Raji (cell line): Measurements from ENCODE around the gene GPD2.

Experiments used
- POLR2A ChIP-seq: IDR thresholded peaks from 2 replicates; pipeline ENCODE4 v1.6.1; 2011; ENCODE audit warnings: low read depth, low read length, control low read depth; ENCODE audit not compliant: insufficient read depth

The GPD2 gene

DNA sequence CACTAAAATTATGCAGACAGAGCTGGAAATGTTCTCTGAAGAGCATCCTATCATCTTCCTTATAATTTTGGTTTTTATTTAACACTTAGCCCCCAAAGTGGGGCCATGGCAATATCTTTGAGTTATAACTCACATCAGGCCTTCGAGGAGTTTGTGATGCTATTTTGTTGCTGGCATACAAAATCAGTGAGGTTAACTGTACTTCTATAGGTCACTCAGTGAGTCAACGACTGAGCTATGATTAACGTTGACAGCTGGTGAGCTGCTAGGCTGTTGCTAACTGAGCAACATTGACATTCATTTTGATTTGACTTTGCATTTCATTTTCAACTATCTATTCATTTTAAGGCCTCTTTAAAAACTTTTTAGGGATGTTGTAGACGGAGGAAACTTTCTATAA lies 50.0 kb downstream of the GPD2 start:
- no peak for TF ChIP-seq POLR2A

GRCh38 chr2:156486614-156487013 lies 50.4 kb downstream of the GPD2 start:
- no peak for TF ChIP-seq POLR2A

DNA sequence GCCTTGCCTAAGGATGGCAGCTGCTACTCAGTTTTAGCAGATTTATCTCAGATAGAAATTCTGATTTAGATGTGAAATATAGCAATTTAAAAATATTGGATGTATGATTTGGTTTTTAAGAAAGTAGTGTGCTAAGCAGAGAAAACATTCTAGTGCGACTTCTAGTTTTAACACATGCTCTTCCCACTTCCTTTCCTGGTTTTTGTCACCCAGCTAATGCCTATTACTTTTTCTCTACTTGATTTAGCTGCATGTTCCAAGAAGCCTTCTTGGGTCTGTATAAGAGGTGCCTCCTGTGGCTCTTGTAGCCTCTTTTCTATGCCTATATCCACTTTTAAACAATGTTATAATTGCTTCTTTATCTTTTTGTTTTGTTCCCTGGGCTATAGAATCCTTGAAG lies 53.0 kb downstream of the GPD2 start:
- no peak for TF ChIP-seq POLR2A

GRCh38 chr2:156489750-156490465 lies 53.7 kb downstream of the GPD2 start:
- no peak for TF ChIP-seq POLR2A

- TF ChIP-seq POLR2A = no peak
Observed at GRCh38 chr2:156490466-156490840, 54.3 kb downstream of the GPD2 start.

DNA sequence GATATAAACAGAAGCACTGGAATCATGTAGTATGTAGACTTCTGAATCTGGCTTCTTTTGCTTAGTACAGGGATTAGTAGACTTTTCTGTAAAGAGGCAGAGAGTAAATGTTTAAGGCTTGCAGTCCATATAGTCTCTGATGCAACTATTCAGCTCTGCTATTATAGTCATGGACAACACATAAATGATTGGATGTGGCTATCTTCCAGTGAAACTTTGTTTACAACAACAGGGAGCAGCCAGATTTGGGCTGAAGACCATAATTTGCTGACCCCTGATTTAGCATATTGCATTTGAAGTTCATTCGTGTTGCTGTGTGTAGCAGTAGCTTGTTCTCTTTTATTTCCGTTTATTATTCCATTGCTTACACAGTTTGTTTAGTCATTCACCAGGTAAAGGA lies 55.0 kb downstream of the GPD2 start:
- no peak for TF ChIP-seq POLR2A

GRCh38 chr2:156492979-156493378 lies 56.8 kb downstream of the GPD2 start:
- no peak for TF ChIP-seq POLR2A

- no peak for TF ChIP-seq POLR2A
Observed at GRCh38 chr2:156505696-156506095, 69.5 kb downstream of the GPD2 start.

- TF ChIP-seq POLR2A = no peak
Observed at GRCh38 chr2:156511122-156511521, 74.9 kb downstream of the GPD2 start.

- TF ChIP-seq POLR2A = no peak
Observed at GRCh38 chr2:156511803-156512202, 75.6 kb downstream of the GPD2 start.

DNA sequence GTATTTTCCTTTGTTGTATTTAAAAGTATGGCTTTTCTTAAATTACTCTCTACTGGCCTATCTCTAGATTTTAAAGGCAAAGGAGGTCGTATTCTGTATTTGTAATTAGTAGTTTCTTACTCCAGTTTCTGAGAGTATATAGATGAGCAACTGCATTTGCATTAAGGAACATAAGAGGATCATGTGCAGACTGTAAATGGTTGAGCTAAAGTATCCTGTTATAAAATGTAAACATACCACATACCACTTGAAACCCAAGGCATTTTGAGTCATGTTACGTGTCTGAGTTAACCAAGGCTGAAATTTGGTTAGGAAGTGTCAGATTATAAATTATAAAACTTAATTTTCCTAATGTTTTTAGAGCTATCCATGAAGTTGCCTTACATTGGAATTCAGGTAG lies 76.3 kb downstream of the GPD2 start:
- TF ChIP-seq POLR2A = no peak

- TF ChIP-seq POLR2A = no peak
Observed at GRCh38 chr2:156513219-156513618, 77.0 kb downstream of the GPD2 start.

DNA sequence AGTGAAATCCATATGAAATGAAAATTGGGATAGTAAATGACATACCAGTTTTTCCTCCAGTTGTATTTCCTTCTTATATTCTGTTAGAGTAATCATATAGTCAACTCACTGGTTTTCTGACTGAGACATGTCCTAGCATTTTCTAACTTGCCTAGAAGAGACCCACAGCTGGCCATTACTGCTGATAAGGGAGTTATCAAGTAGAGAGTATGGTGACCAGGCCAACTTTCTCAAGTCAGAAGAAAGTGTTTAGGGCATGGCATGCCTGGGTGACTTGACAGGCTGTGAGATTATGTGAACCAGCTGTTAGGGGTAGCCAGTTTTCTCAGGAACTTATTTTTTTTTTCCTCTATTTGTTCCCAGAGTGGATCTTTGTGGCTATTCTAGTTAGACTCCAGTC lies 81.2 kb downstream of the GPD2 start:
- no peak for TF ChIP-seq POLR2A

- TF ChIP-seq POLR2A = no peak
Observed at GRCh38 chr2:156518138-156518537, 82.0 kb downstream of the GPD2 start.

- TF ChIP-seq POLR2A = no peak
Observed at GRCh38 chr2:156522864-156523440, 86.8 kb downstream of the GPD2 start.

- TF ChIP-seq POLR2A = no peak
Observed at GRCh38 chr2:156526950-156527636, 90.9 kb downstream of the GPD2 start.
